ENCODE data around the gene CARD11. TPM values are rescaled to one million over a fixed set of nuclear protein-coding genes. Genes with fewer than 3 reads are reported as not detected.

The CARD11 gene
- total and polyA plus RNA-seq, 10 donors: 30.3 to 72.6 (median 48.8) TPM

GRCh38 chr7:2967253-2967652 is 76.4 kb downstream of the CARD11 start:
- TF ChIP-seq POLR2A (IDR thresholded peaks at IDR 0.05) (no peak), POLR2AphosphoS5 (IDR thresholded peaks at IDR 0.05) (no peak)
- TF ChIP-seq, protein P1, sequence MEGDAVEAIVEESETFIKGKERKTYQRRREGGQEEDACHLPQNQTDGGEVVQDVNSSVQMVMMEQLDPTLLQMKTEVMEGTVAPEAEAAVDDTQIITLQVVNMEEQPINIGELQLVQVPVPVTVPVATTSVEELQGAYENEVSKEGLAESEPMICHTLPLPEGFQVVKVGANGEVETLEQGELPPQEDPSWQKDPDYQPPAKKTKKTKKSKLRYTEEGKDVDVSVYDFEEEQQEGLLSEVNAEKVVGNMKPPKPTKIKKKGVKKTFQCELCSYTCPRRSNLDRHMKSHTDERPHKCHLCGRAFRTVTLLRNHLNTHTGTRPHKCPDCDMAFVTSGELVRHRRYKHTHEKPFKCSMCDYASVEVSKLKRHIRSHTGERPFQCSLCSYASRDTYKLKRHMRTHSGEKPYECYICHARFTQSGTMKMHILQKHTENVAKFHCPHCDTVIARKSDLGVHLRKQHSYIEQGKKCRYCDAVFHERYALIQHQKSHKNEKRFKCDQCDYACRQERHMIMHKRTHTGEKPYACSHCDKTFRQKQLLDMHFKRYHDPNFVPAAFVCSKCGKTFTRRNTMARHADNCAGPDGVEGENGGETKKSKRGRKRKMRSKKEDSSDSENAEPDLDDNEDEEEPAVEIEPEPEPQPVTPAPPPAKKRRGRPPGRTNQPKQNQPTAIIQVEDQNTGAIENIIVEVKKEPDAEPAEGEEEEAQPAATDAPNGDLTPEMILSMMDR (IDR thresholded peaks at IDR 0.05 in 8 of 11, conservative IDR thresholded peaks at IDR 0.05 in 3 of 11): no peak
- H3K4me1 ChIP-seq: peaks cover 0 to 30% (median 8%) of the 10 kb centered on the region in 6 donors
- DNase-seq: no peak
- no peak overlapping the region for H3K27ac ChIP-seq
- H3K27me3 ChIP-seq (replicated peaks in 1 of 7): no peaks in the 10 kb centered on the region
- no peak overlapping the region for H3K4me3 ChIP-seq
- intact Hi-C loops (cut with DNase I; ENCODE audit: low total_unique reads): no loop called here
- 81 to 90% (median 89%) methylated on average over 5 to 7 of the region's 7 CpGs for whole genome bisulfite sequencing, 5 donors
- H3K9me3 ChIP-seq: peaks cover 8 to 36% (median 29%) of the 10 kb centered on the region in 8 donors
- peaks cover 0 to 41% (median 0%) of the 10 kb centered on the region in 6 donors for H3K36me3 ChIP-seq

DNA sequence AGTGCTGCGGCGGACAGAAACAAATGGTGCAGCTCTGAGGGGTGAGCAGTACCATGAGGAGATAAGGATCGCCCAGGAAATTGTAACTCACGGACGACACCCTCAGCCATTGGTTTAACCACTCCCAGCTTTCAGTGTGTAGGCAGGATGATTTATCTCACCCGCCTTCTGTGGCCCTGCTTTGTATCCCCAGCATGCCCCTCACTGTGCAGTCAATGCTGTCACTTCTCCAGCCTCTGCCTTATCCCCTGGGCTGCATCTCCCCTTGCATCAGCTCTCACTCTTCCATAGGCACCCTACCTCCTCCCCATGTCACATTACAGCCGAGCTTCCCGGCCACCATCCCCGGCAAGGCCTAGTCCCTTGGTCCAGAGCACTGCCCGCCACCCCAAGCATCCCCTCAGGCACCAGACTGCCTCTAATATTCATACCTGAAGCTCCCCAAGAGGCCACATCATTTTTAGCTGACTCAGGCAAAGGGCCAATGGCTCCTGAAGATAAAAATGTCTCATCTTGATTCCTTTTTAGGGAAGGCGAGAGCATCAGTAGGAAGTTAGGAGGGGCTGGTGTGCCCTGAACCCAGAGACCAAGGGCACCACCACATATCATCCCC is 77.1 kb downstream of the CARD11 start:
- DNase-seq: no peak
- intact Hi-C loops (cut with DNase I; ENCODE audit: low total_unique reads): no loop called here
- Histone ChIP-seq H3K27me3 (replicated peaks in 1 of 7) (no peaks in the 10 kb centered on the region), H3K4me3 (no peak overlapping the region), H3K36me3 (peaks cover 0 to 40% (median 0%) of the 10 kb centered on the region in 6 donors), H3K9me3 (peaks cover 8 to 36% (median 29%) of the 10 kb centered on the region in 8 donors), H3K27ac (no peak overlapping the region), H3K4me1 (peaks cover 0 to 28% (median 1%) of the 10 kb centered on the region in 6 donors)
- TF ChIP-seq POLR2AphosphoS5 (IDR thresholded peaks at IDR 0.05): no peak
- TF ChIP-seq POLR2A (IDR thresholded peaks at IDR 0.05): no peak
- TF ChIP-seq, protein P1 (IDR thresholded peaks at IDR 0.05 in 8 of 11, conservative IDR thresholded peaks at IDR 0.05 in 3 of 11): no peak
- 87 to 93% (median 90%) methylated on average over 11 of the region's 11 CpGs for WGBS, 5 donors

- no peak overlapping the region for H3K4me3 ChIP-seq
- peaks cover 0 to 36% (median 0%) of the 10 kb centered on the region in 6 donors for H3K36me3 ChIP-seq
- WGBS, 5 donors: 58 to 76% (median 70%) methylated on average over 1 of the region's 1 CpG
- no peak overlapping the region for H3K27ac ChIP-seq
- TF ChIP-seq POLR2A (IDR thresholded peaks at IDR 0.05): no peak
- TF ChIP-seq, protein P1 (IDR thresholded peaks at IDR 0.05 in 8 of 11, conservative IDR thresholded peaks at IDR 0.05 in 3 of 11): no peak
- no peak for TF ChIP-seq POLR2AphosphoS5 (IDR thresholded peaks at IDR 0.05)
- H3K9me3 ChIP-seq: peaks cover 8 to 36% (median 29%) of the 10 kb centered on the region in 8 donors
- peaks cover 0 to 26% (median 0%) of the 10 kb centered on the region in 6 donors for H3K4me1 ChIP-seq
- intact Hi-C loops (cut with DNase I; ENCODE audit: low total_unique reads): no loop called here
- no peak for DNase-seq
- no peaks in the 10 kb centered on the region for H3K27me3 ChIP-seq (replicated peaks in 1 of 7)
Observed at GRCh38 chr7:2965745-2966270, 77.9 kb downstream of the CARD11 start.

DNA sequence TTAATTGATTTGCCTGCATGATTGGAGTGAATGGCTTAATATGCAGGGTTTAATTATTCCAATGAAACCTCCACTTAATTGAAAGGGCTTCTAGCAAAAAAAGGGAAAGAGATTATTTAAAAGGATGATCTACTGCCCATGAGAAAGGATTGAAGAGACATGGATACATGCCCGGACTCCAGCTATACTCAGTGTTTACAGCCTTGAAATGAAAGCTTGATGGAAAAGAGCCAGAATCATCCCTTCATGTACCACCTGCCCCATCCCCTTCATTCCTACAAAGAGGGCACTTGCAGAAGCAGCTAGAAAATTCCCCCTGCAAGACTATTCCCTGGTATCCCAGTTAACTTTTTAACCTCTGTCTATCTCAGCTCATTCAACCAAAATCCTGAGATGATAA is 78.4 kb downstream of the CARD11 start:
- Histone ChIP-seq H3K9me3 (peaks cover 8 to 36% (median 29%) of the 10 kb centered on the region in 8 donors), H3K4me1 (peaks cover 0 to 27% (median 0%) of the 10 kb centered on the region in 6 donors), H3K4me3 (no peak overlapping the region), H3K27me3 (replicated peaks in 1 of 7) (no peaks in the 10 kb centered on the region), H3K36me3 (peaks cover 0 to 36% (median 0%) of the 10 kb centered on the region in 6 donors), H3K27ac (no peak overlapping the region)
- intact Hi-C loops (cut with DNase I; ENCODE audit: low total_unique reads): no loop called here
- no peak for TF ChIP-seq POLR2A (IDR thresholded peaks at IDR 0.05)
- TF ChIP-seq, protein P1 (IDR thresholded peaks at IDR 0.05 in 8 of 11, conservative IDR thresholded peaks at IDR 0.05 in 3 of 11): no peak
- no peak for TF ChIP-seq POLR2AphosphoS5 (IDR thresholded peaks at IDR 0.05)
- no peak for DNase-seq
- WGBS, 5 donors: 88 to 96% (median 95%) methylated on average over 1 of the region's 1 CpG

All from spleen (tissue), 11 donors.